Naive B cell (primary cell): ENCODE data around the gene NF2. TPM values are rescaled to one million over a fixed set of nuclear protein-coding genes. Genes with fewer than 3 reads are reported as not detected.

Experiments
- ATAC-seq, 2 donors: fragments of 150-1000 bp; cut with Tn5 transposase; 2 replicates each; pipeline ENCODE4 v1.10.0; 2021; ENCODE audit warnings: low read depth in 2 of 2, mild to moderate bottlenecking in 2 of 2, moderate library complexity in 2 of 2
- DNase-seq: peaks from one replicate; pipeline ENCODE4 v3.0.0; 2022
- H3K27ac Mint-ChIP-seq, 6 donors: one replicate each; pipeline ENCODE4 v1.8.0; 2020 to 2022; ENCODE audit warnings: mild to moderate bottlenecking in 6 of 6, mixed read lengths in 6 of 6, moderate library complexity in 5 of 6, inconsistent platforms in 2 of 6
- H3K27me3 Mint-ChIP-seq, 3 donors: one replicate each; pipeline ENCODE4 v1.8.0; 2021 to 2022; ENCODE audit warnings: mixed read lengths in 3 of 3, mild to moderate bottlenecking in 1 of 3
- H3K36me3 Mint-ChIP-seq, 2 donors: one replicate each; pipeline ENCODE4 v1.8.0; 2020 to 2022; ENCODE audit warnings: mixed read lengths in 2 of 2, inconsistent platforms in 1 of 2, mild to moderate bottlenecking in 1 of 2
- H3K4me1 Mint-ChIP-seq, 3 donors: one replicate each; pipeline ENCODE4 v1.8.0; 2020 to 2022; ENCODE audit warnings: mixed read lengths in 3 of 3, inconsistent platforms in 1 of 3, mild to moderate bottlenecking in 1 of 3, moderate library complexity in 1 of 3
- H3K4me3 Mint-ChIP-seq, 8 donors: one replicate each; pipeline ENCODE4 v1.8.0; 2020 to 2022; ENCODE audit warnings: mild to moderate bottlenecking in 8 of 8, mixed read lengths in 8 of 8, moderate library complexity in 8 of 8, inconsistent platforms in 2 of 8
- H3K9me3 Mint-ChIP-seq, 7 donors: one replicate each; pipeline ENCODE4 v1.8.0; 2020 to 2022; ENCODE audit warnings: mixed read lengths in 7 of 7, mild to moderate bottlenecking in 5 of 7, inconsistent platforms in 2 of 7, moderate library complexity in 1 of 7
- polyA plus RNA-seq, 6 donors: library from polyadenylated mRNA; unstranded; fragments of 300-500 nt; fragmentation: Illumina TruSeq; gene quantifications; one replicate each; pipeline ENCODE4 v1.2.3, GENCODE V29; 2021; ENCODE audit warnings: low read depth in 6 of 6

The NF2 gene
- polyA plus RNA-seq, 6 donors from 2014 or later: 6.5 to 23.7 (median 20.0) TPM

DNA sequence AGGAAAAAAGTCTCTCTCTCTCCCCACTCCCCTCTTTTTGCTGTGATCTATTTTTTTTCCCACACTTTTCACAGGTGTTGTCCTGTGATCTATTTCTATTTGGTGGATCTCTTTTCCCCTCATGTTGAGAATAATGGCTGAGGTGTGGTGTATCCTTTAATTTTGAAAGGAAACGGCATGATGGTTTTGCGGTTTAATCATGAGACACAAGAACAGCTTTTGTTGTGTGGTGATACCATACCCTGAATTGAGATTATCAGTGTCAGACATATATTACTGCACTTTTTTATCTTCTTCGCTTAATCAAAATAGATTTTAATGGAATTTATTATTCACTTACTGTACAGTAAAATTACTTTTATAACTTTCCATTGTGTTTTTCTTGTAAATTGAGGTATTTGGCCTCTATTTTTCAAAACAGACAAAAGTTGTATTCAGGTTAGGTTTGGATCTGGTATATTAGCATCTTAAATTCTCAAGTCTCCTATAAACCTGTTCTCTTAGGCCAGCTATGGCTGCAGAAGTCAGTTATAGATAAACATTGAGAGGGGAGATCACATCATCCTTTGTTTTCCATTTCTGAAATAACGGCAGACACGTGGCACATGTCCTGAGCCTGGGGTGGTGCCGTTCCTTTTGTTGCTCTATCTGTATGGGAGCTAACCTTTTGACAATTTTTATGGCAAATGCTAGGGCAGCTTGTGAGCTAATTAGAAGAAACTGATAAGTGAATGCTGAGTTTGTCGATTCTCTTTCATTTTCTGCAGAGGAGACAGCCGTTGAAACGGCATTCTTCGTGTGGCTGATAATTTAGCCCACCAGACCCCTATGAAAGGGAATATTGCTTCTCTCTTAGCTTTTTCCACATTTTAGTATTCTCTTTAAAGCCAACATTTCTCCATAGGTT lies 25.8 kb downstream of the NF2 start:
- DNase-seq (no peak), ATAC-seq (no peak)
- Mint-ChIP-seq H3K27me3 (no peaks in the 10 kb centered on the region), H3K4me3 (no peak overlapping the region), H3K4me1 (peaks cover 40 to 47% (median 44%) of the 10 kb centered on the region in 3 donors), H3K27ac (peak overlapping the region in 1 of 6 donors; percentile 74), H3K9me3 (no peaks in the 10 kb centered on the region), H3K36me3 (no peaks in the 10 kb centered on the region)

DNA sequence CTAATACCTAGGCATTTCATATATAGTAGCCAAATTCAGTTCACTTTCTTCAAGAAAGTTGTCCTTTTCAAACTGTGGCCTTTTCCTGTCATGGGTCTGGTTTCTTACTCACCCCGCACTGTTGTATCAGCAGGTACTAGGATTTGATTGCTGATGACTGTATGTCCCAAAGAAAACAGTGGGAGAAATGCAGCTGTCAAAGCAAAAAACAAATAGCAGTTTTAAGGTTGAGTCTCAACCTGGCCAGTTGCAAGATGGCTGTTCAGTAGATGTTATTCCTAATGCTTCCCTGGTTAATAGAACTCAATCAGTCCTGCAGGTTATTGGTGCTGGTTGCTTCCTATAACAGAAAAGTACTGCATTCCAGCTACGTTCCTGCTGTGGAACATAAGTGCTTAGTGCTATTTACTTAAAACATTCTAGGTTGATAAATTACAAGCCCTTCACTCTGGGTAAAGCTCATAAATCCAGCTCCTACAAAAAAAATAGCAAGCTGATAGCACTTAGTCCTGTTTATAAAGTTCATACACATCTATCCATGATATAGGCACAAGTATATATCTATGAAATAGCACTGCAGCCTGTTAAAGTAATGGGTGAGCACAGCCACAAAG lies 26.6 kb downstream of the NF2 start:
- ATAC-seq (no peak), DNase-seq (no peak)
- no peaks in the 10 kb centered on the region for H3K9me3 Mint-ChIP-seq
- no peaks in the 10 kb centered on the region for H3K36me3 Mint-ChIP-seq
- H3K4me1 Mint-ChIP-seq: peaks cover 32 to 42% (median 37%) of the 10 kb centered on the region in 3 donors
- H3K27ac Mint-ChIP-seq: peak overlapping the region in 1 of 6 donors; percentile 74
- H3K4me3 Mint-ChIP-seq: no peak overlapping the region
- H3K27me3 Mint-ChIP-seq: no peaks in the 10 kb centered on the region

GRCh38 chr22:29630987-29631386 lies 27.6 kb downstream of the NF2 start:
- no peaks in the 10 kb centered on the region for H3K9me3 Mint-ChIP-seq
- H3K27ac Mint-ChIP-seq: peak overlapping the region in 1 of 6 donors; percentile 4
- H3K27me3 Mint-ChIP-seq: no peaks in the 10 kb centered on the region
- no peak overlapping the region for H3K4me3 Mint-ChIP-seq
- ATAC-seq: no peak
- no peak for DNase-seq
- peaks cover 32 to 42% (median 35%) of the 10 kb centered on the region in 3 donors for H3K4me1 Mint-ChIP-seq
- H3K36me3 Mint-ChIP-seq: no peaks in the 10 kb centered on the region

DNA sequence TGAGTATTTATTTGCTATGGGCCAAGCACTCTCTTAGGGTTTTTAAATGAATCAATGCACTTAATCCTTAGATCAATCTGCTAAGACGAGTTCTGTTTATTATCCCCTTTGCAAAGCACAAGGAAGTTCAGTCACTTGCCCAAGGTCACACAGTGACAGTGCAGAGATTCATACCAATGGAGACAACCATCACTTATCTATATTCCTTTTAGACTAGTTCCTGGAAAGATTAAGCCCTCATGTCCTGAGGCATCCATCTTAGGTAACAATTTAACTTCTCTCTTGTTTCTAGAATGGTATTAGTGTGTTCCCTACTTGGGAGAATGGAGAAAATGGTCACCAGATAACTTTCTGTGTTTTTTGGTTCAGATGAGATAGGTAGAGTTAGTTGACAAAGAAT lies 28.3 kb downstream of the NF2 start:
- H3K27ac Mint-ChIP-seq: no peak overlapping the region
- DNase-seq (no peak), ATAC-seq (no peak)
- H3K9me3 Mint-ChIP-seq: no peaks in the 10 kb centered on the region
- no peak overlapping the region for H3K4me3 Mint-ChIP-seq
- no peaks in the 10 kb centered on the region for H3K36me3 Mint-ChIP-seq
- H3K27me3 Mint-ChIP-seq: no peaks in the 10 kb centered on the region
- H3K4me1 Mint-ChIP-seq: peaks cover 32 to 37% (median 34%) of the 10 kb centered on the region in 3 donors

- Mint-ChIP-seq H3K27me3 (no peaks in the 10 kb centered on the region), H3K9me3 (no peaks in the 10 kb centered on the region), H3K4me3 (no peak overlapping the region), H3K27ac (peak overlapping the region in 1 of 6 donors; percentile 28), H3K4me1 (peaks cover 30 to 37% (median 31%) of the 10 kb centered on the region in 3 donors), H3K36me3 (peaks cover 0 to 3% of the 10 kb centered on the region in 2 donors)
- DNase-seq: no peak
- ATAC-seq: no peak
Observed at GRCh38 chr22:29632672-29633071, 29.2 kb downstream of the NF2 start.

GRCh38 chr22:29633514-29634312 lies 30.3 kb downstream of the NF2 start:
- H3K27ac Mint-ChIP-seq: peak overlapping the region in 1 of 6 donors; percentile 87
- H3K4me3 Mint-ChIP-seq: no peak overlapping the region
- H3K4me1 Mint-ChIP-seq: peaks cover 23 to 31% (median 26%) of the 10 kb centered on the region in 3 donors
- H3K9me3 Mint-ChIP-seq: no peaks in the 10 kb centered on the region
- ATAC-seq: no peak
- no peaks in the 10 kb centered on the region for H3K27me3 Mint-ChIP-seq
- H3K36me3 Mint-ChIP-seq: peaks cover 0 to 6% of the 10 kb centered on the region in 2 donors
- no peak for DNase-seq

- no peak for ATAC-seq
- H3K27me3 Mint-ChIP-seq: no peaks in the 10 kb centered on the region
Observed at GRCh38 chr22:29634847-29635246, 31.4 kb downstream of the NF2 start.

GRCh38 chr22:29635734-29636357 lies 32.4 kb downstream of the NF2 start:
- Mint-ChIP-seq H3K4me3 (no peak overlapping the region), H3K9me3 (no peaks in the 10 kb centered on the region), H3K27me3 (no peaks in the 10 kb centered on the region), H3K4me1 (peaks cover 23 to 31% (median 26%) of the 10 kb centered on the region in 3 donors), H3K36me3 (peaks cover 0 to 6% of the 10 kb centered on the region in 2 donors), H3K27ac (peak overlapping the region in 1 of 6 donors; percentile 66)
- DNase-seq (peak; percentile 5), ATAC-seq (peak in 1 of 2 donors; percentile 46)

More at GRCh38 chr22:29634847-29635246, 31.4 kb downstream of the NF2 start:
- H3K4me1 Mint-ChIP-seq: peaks cover 23 to 31% (median 26%) of the 10 kb centered on the region in 3 donors
- no peaks in the 10 kb centered on the region for H3K9me3 Mint-ChIP-seq
- DNase-seq: no peak
- H3K27ac Mint-ChIP-seq: no peak overlapping the region
- H3K36me3 Mint-ChIP-seq: peaks cover 0 to 6% of the 10 kb centered on the region in 2 donors
- no peak overlapping the region for H3K4me3 Mint-ChIP-seq

- Mint-ChIP-seq H3K4me1 (peaks cover 15 to 31% (median 21%) of the 10 kb centered on the region in 3 donors), H3K27me3 (no peaks in the 10 kb centered on the region), H3K4me3 (no peak overlapping the region)
Observed at GRCh38 chr22:29636751-29637150, 33.3 kb downstream of the NF2 start.

GRCh38 chr22:29637181-29637580 lies 33.7 kb downstream of the NF2 start:
- Mint-ChIP-seq H3K9me3 (no peaks in the 10 kb centered on the region), H3K27ac (no peak overlapping the region), H3K27me3 (no peaks in the 10 kb centered on the region), H3K36me3 (peaks cover 5 to 13% of the 10 kb centered on the region in 2 donors), H3K4me3 (no peak overlapping the region), H3K4me1 (peaks cover 13 to 27% (median 17%) of the 10 kb centered on the region in 3 donors)
- no peak for ATAC-seq
- no peak for DNase-seq

More at GRCh38 chr22:29636751-29637150, 33.3 kb downstream of the NF2 start:
- H3K27ac Mint-ChIP-seq: no peak overlapping the region
- peaks cover under 1 to 9% of the 10 kb centered on the region in 2 donors for H3K36me3 Mint-ChIP-seq
- ATAC-seq (no peak), DNase-seq (no peak)
- H3K9me3 Mint-ChIP-seq: no peaks in the 10 kb centered on the region

- peaks cover 14 to 16% of the 10 kb centered on the region in 2 donors for H3K36me3 Mint-ChIP-seq
- peak overlapping the region in 1 of 6 donors; percentile 49 for H3K27ac Mint-ChIP-seq
Observed at GRCh38 chr22:29638678-29639077, 35.2 kb downstream of the NF2 start.

GRCh38 chr22:29639096-29639495 lies 35.7 kb downstream of the NF2 start:
- H3K4me1 Mint-ChIP-seq: peaks cover 3 to 11% (median 3%) of the 10 kb centered on the region in 3 donors
- H3K4me3 Mint-ChIP-seq: no peak overlapping the region
- H3K9me3 Mint-ChIP-seq: no peaks in the 10 kb centered on the region
- peaks cover 14 to 16% of the 10 kb centered on the region in 2 donors for H3K36me3 Mint-ChIP-seq
- no peaks in the 10 kb centered on the region for H3K27me3 Mint-ChIP-seq
- ATAC-seq: no peak
- no peak for DNase-seq
- peak overlapping the region in 2 of 6 donors; percentile 26 to 49 for H3K27ac Mint-ChIP-seq

More at GRCh38 chr22:29638678-29639077, 35.2 kb downstream of the NF2 start:
- DNase-seq (no peak), ATAC-seq (no peak)
- Mint-ChIP-seq H3K4me3 (no peak overlapping the region), H3K27me3 (no peaks in the 10 kb centered on the region), H3K4me1 (peaks cover 5 to 14% (median 5%) of the 10 kb centered on the region in 3 donors), H3K9me3 (no peaks in the 10 kb centered on the region)
